Activated naive CD4-positive, alpha-beta T cell treated with anti-CD3 and anti-CD28 coated beads, Interleukin-2, amount 50 U/mL, for 24 hours (primary cell): Measurements from ENCODE around the gene FAM13A.
"Not testable (repeated sequence)": the region's sequence is repeated elsewhere in the genome, so short reads cannot be mapped to it uniquely, and the experiment has no call there.

Experiments
- H3K27ac Mint-ChIP-seq: one replicate; pipeline ENCODE4 v1.8.0; 2021; ENCODE audit warnings: mild to moderate bottlenecking, mixed read lengths
- H3K27me3 Mint-ChIP-seq: one replicate; pipeline ENCODE4 v1.8.0; 2021; ENCODE audit warnings: mixed read lengths
- H3K36me3 Mint-ChIP-seq: one replicate; pipeline ENCODE4 v1.8.0; 2021; ENCODE audit warnings: mixed read lengths
- H3K4me1 Mint-ChIP-seq: one replicate; pipeline ENCODE4 v1.8.0; 2021; ENCODE audit warnings: mixed read lengths
- H3K4me3 Mint-ChIP-seq: one replicate; pipeline ENCODE4 v1.8.0; 2021; ENCODE audit warnings: mild to moderate bottlenecking, mixed read lengths
- H3K9me3 Mint-ChIP-seq: one replicate; pipeline ENCODE4 v1.8.0; 2021; ENCODE audit warnings: mixed read lengths

The FAM13A gene

GRCh38 chr4:89056953-89057398 lies at the start of gene FAM13A:
Gene FAM13A, minus strand, starts transcription at chr4:89057185. Its CDS starts 221 bp downstream, at chr4:89056964.
- H3K27ac Mint-ChIP-seq = no peak within 1 kb of the TSS
- peaks cover 6% of the 10 kb centered on the region for H3K36me3 Mint-ChIP-seq
- H3K27me3 Mint-ChIP-seq = peaks cover 8% of the 10 kb centered on the region
- H3K4me3 Mint-ChIP-seq = peak within 1 kb of the TSS; percentile 30
- peaks cover 15% of the 10 kb centered on the region for H3K4me1 Mint-ChIP-seq
- H3K9me3 Mint-ChIP-seq = peaks cover 14% of the 10 kb centered on the region

GRCh38 chr4:89105726-89106125 lies 48.7 kb upstream of the FAM13A start:
- Mint-ChIP-seq H3K4me3 (no peak overlapping the region), H3K9me3 (peaks cover 6% of the 10 kb centered on the region), H3K36me3 (peaks cover 1% of the 10 kb centered on the region), H3K27me3 (peaks cover 10% of the 10 kb centered on the region), H3K4me1 (peaks cover 19% of the 10 kb centered on the region), H3K27ac (no peak overlapping the region)

GRCh38 chr4:89101256-89102161 lies 44.5 kb upstream of the FAM13A start:
- H3K36me3 Mint-ChIP-seq = no peaks in the 10 kb centered on the region
- H3K27me3 Mint-ChIP-seq = no peaks in the 10 kb centered on the region
- peak overlapping the region; percentile 86 for H3K27ac Mint-ChIP-seq
- peak overlapping the region; percentile 28 for H3K4me3 Mint-ChIP-seq
- H3K9me3 Mint-ChIP-seq = no peaks in the 10 kb centered on the region
- peaks cover 15% of the 10 kb centered on the region for H3K4me1 Mint-ChIP-seq

GRCh38 chr4:89100853-89101252 lies 43.9 kb upstream of the FAM13A start:
- Mint-ChIP-seq H3K27ac (peak overlapping the region; percentile 86), H3K36me3 (no peaks in the 10 kb centered on the region), H3K4me3 (no peak overlapping the region)

GRCh38 chr4:89099471-89099870 lies 42.5 kb upstream of the FAM13A start:
- Mint-ChIP-seq H3K27ac (peak overlapping the region; percentile 82), H3K4me1 (peaks cover 15% of the 10 kb centered on the region), H3K4me3 (no peak overlapping the region), H3K27me3 (no peaks in the 10 kb centered on the region), H3K36me3 (no peaks in the 10 kb centered on the region), H3K9me3 (no peaks in the 10 kb centered on the region)

More at GRCh38 chr4:89100853-89101252, 43.9 kb upstream of the FAM13A start:
- no peaks in the 10 kb centered on the region for H3K9me3 Mint-ChIP-seq
- peaks cover 15% of the 10 kb centered on the region for H3K4me1 Mint-ChIP-seq
- no peaks in the 10 kb centered on the region for H3K27me3 Mint-ChIP-seq

- Mint-ChIP-seq H3K4me3 (no peak overlapping the region), H3K27ac (no peak overlapping the region), H3K4me1 (peaks cover 15% of the 10 kb centered on the region), H3K9me3 (no peaks in the 10 kb centered on the region), H3K27me3 (no peaks in the 10 kb centered on the region), H3K36me3 (no peaks in the 10 kb centered on the region)
These were observed 42.0 kb upstream of the FAM13A start for GRCh38 chr4:89099034-89099433.

- no peak overlapping the region for H3K27ac Mint-ChIP-seq
- peaks cover 13% of the 10 kb centered on the region for H3K9me3 Mint-ChIP-seq
- H3K27me3 Mint-ChIP-seq = no peaks in the 10 kb centered on the region
- peaks cover 5% of the 10 kb centered on the region for H3K4me1 Mint-ChIP-seq
- no peak overlapping the region for H3K4me3 Mint-ChIP-seq
- no peaks in the 10 kb centered on the region for H3K36me3 Mint-ChIP-seq
These were observed 21.3 kb upstream of the FAM13A start for GRCh38 chr4:89078300-89078699.

- Mint-ChIP-seq H3K27ac (no peak overlapping the region), H3K9me3 (peaks cover 13% of the 10 kb centered on the region), H3K4me1 (peaks cover 5% of the 10 kb centered on the region), H3K4me3 (no peak overlapping the region), H3K27me3 (no peaks in the 10 kb centered on the region), H3K36me3 (no peaks in the 10 kb centered on the region)
These were observed 20.8 kb upstream of the FAM13A start for GRCh38 chr4:89077761-89078160.

- Mint-ChIP-seq H3K27ac (no peak overlapping the region), H3K4me1 (no peaks in the 10 kb centered on the region), H3K27me3 (peaks cover 7% of the 10 kb centered on the region), H3K4me3 (no peak overlapping the region), H3K9me3 (no peaks in the 10 kb centered on the region), H3K36me3 (no peaks in the 10 kb centered on the region)
These were observed 15.9 kb upstream of the FAM13A start for GRCh38 chr4:89072921-89073320.

- Mint-ChIP-seq H3K9me3 (no peaks in the 10 kb centered on the region), H3K36me3 (no peaks in the 10 kb centered on the region), H3K27me3 (peaks cover 7% of the 10 kb centered on the region), H3K4me3 (no peak overlapping the region), H3K4me1 (no peaks in the 10 kb centered on the region), H3K27ac (no peak overlapping the region)
These were observed 14.3 kb upstream of the FAM13A start for GRCh38 chr4:89071311-89071710.

GRCh38 chr4:89070041-89070440 lies 13.1 kb upstream of the FAM13A start:
- Mint-ChIP-seq H3K4me3 (no peak overlapping the region), H3K36me3 (no peaks in the 10 kb centered on the region), H3K27ac (no peak overlapping the region), H3K27me3 (peaks cover 7% of the 10 kb centered on the region), H3K9me3 (no peaks in the 10 kb centered on the region), H3K4me1 (no peaks in the 10 kb centered on the region)

GRCh38 chr4:89069481-89069880 lies 12.5 kb upstream of the FAM13A start:
- Mint-ChIP-seq H3K27ac (no peak overlapping the region), H3K4me3 (no peak overlapping the region), H3K9me3 (peaks cover 3% of the 10 kb centered on the region), H3K4me1 (no peaks in the 10 kb centered on the region), H3K27me3 (peaks cover 10% of the 10 kb centered on the region), H3K36me3 (no peaks in the 10 kb centered on the region)

GRCh38 chr4:89067417-89067816 lies 10.4 kb upstream of the FAM13A start:
- Mint-ChIP-seq H3K36me3 (no peaks in the 10 kb centered on the region), H3K9me3 (peaks cover 3% of the 10 kb centered on the region), H3K4me3 (no peak overlapping the region), H3K27ac (no peak overlapping the region), H3K27me3 (peaks cover 14% of the 10 kb centered on the region), H3K4me1 (no peaks in the 10 kb centered on the region)

GRCh38 chr4:89064848-89065247 lies 7.9 kb upstream of the FAM13A start:
- H3K4me1 Mint-ChIP-seq = no peaks in the 10 kb centered on the region

GRCh38 chr4:89057844-89058243 lies 859 bp upstream of the FAM13A start:
- H3K4me3 Mint-ChIP-seq, H3K36me3 Mint-ChIP-seq, H3K27ac Mint-ChIP-seq, H3K27me3 Mint-ChIP-seq: not testable (repeated sequence)
- peaks cover 15% of the 10 kb centered on the region for H3K4me1 Mint-ChIP-seq
- H3K9me3 Mint-ChIP-seq = peaks cover 14% of the 10 kb centered on the region

More at GRCh38 chr4:89064848-89065247, 7.9 kb upstream of the FAM13A start:
- Mint-ChIP-seq H3K36me3 (peaks cover 6% of the 10 kb centered on the region), H3K27ac (no peak overlapping the region), H3K4me3 (no peak overlapping the region), H3K27me3 (peaks cover 10% of the 10 kb centered on the region), H3K9me3 (peaks cover 18% of the 10 kb centered on the region)

GRCh38 chr4:89056292-89056952 lies 563 bp downstream of the FAM13A start:
- H3K9me3 Mint-ChIP-seq = peaks cover 11% of the 10 kb centered on the region
- peaks cover 4% of the 10 kb centered on the region for H3K36me3 Mint-ChIP-seq
- H3K27me3 Mint-ChIP-seq = peaks cover 5% of the 10 kb centered on the region
- H3K4me3 Mint-ChIP-seq = peak overlapping the region; percentile 30
- peaks cover 15% of the 10 kb centered on the region for H3K4me1 Mint-ChIP-seq
- H3K27ac Mint-ChIP-seq = no peak overlapping the region
